Panc1 (cell line): ENCODE results near the gene DTNBP1.

ENCODE experiments used
- POLR2AphosphoS5 ChIP-seq: IDR thresholded peaks from 2 replicates; pipeline ENCODE4 v1.6.1; 2012; ENCODE audit warnings: mild to moderate bottlenecking, low read depth, low read length, moderate library complexity
- SIN3A ChIP-seq: IDR thresholded peaks from 2 replicates; pipeline ENCODE4 v1.6.1; 2012; ENCODE audit warnings: low read depth, mild to moderate bottlenecking, low read length, moderate library complexity, borderline replicate concordance; ENCODE audit not compliant: insufficient read depth
- TF ChIP-seq, protein P1 (sequence below): fragments of 450-650 bp; IDR thresholded peaks from 2 replicates; pipeline ENCODE4 v1.5.1; 2017; ENCODE audit warnings: mild to moderate bottlenecking
- TF ChIP-seq, protein P2 (sequence below), 2 experiments: IDR thresholded peaks; 2 replicates each; pipeline ENCODE4 v1.6.1; 2011 to 2012; ENCODE audit warnings: low read depth in 2 of 2, control low read depth in 1 of 2, low read length in 1 of 2, mild to moderate bottlenecking in 1 of 2, moderate library complexity in 1 of 2; ENCODE audit not compliant: insufficient read depth in 1 of 2

DNA sequence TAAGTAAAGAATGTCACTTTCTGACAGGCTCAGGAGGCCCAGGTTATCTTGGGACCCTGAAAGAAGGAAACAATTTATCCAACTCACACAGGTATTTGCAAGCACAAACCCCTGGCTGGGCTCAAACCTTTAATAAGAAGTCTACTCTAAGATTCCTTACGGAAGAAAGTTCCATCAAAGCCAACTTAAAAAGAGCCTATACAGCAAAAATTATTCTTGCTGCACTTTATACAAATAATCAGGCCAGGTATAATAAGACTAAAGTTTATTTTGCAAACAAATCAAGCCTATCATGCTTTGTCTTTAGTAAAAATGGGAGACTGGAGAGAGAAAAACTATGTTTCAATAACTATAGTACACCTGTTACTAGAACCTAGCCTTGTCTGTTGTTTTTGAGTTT lies 102.1 kb downstream of the DTNBP1 start:
- TF ChIP-seq, protein P1, sequence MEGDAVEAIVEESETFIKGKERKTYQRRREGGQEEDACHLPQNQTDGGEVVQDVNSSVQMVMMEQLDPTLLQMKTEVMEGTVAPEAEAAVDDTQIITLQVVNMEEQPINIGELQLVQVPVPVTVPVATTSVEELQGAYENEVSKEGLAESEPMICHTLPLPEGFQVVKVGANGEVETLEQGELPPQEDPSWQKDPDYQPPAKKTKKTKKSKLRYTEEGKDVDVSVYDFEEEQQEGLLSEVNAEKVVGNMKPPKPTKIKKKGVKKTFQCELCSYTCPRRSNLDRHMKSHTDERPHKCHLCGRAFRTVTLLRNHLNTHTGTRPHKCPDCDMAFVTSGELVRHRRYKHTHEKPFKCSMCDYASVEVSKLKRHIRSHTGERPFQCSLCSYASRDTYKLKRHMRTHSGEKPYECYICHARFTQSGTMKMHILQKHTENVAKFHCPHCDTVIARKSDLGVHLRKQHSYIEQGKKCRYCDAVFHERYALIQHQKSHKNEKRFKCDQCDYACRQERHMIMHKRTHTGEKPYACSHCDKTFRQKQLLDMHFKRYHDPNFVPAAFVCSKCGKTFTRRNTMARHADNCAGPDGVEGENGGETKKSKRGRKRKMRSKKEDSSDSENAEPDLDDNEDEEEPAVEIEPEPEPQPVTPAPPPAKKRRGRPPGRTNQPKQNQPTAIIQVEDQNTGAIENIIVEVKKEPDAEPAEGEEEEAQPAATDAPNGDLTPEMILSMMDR = no peak
- TF ChIP-seq POLR2AphosphoS5 (no peak), SIN3A (no peak)
- TF ChIP-seq, protein P2, sequence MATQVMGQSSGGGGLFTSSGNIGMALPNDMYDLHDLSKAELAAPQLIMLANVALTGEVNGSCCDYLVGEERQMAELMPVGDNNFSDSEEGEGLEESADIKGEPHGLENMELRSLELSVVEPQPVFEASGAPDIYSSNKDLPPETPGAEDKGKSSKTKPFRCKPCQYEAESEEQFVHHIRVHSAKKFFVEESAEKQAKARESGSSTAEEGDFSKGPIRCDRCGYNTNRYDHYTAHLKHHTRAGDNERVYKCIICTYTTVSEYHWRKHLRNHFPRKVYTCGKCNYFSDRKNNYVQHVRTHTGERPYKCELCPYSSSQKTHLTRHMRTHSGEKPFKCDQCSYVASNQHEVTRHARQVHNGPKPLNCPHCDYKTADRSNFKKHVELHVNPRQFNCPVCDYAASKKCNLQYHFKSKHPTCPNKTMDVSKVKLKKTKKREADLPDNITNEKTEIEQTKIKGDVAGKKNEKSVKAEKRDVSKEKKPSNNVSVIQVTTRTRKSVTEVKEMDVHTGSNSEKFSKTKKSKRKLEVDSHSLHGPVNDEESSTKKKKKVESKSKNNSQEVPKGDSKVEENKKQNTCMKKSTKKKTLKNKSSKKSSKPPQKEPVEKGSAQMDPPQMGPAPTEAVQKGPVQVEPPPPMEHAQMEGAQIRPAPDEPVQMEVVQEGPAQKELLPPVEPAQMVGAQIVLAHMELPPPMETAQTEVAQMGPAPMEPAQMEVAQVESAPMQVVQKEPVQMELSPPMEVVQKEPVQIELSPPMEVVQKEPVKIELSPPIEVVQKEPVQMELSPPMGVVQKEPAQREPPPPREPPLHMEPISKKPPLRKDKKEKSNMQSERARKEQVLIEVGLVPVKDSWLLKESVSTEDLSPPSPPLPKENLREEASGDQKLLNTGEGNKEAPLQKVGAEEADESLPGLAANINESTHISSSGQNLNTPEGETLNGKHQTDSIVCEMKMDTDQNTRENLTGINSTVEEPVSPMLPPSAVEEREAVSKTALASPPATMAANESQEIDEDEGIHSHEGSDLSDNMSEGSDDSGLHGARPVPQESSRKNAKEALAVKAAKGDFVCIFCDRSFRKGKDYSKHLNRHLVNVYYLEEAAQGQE (IDR thresholded peaks at IDR 0.05; ENCODE audit: insufficient read depth in 1 of 2, low read depth in 2 of 2, low read length in 1 of 2) = no peak
